HEK293T (cell line): ENCODE measurements around the gene ZFX.

Experiments used
- FOXK2 ChIP-seq: fragments of 450-650 bp; IDR thresholded peaks from 2 replicates; pipeline ENCODE4 v1.6.1; 2016; ENCODE audit warnings: mild to moderate bottlenecking
- FOXM1 ChIP-seq: fragments of 450-650 bp; IDR thresholded peaks from 2 replicates; pipeline ENCODE4 v1.6.1; 2017; ENCODE audit warnings: mild to moderate bottlenecking, borderline replicate concordance
- L3MBTL2 ChIP-seq: fragments of 450-650 bp; conservative IDR thresholded peaks from 2 replicates; pipeline ENCODE4 v1.6.1; 2016; ENCODE audit warnings: mild to moderate bottlenecking
- NFRKB ChIP-seq: fragments of 450-650 bp; IDR thresholded peaks from 2 replicates; pipeline ENCODE4 v1.6.1; 2016; ENCODE audit warnings: mild to moderate bottlenecking, moderate library complexity
- SP1 ChIP-seq: fragments of 450-650 bp; IDR thresholded peaks from 2 replicates; pipeline ENCODE4 v1.6.1; 2017
- SUZ12 ChIP-seq: fragments of 450-650 bp; IDR thresholded peaks from 2 replicates; pipeline ENCODE4 v1.6.1; 2016; ENCODE audit warnings: mild to moderate bottlenecking
- TARDBP ChIP-seq: fragments of 450-650 bp; IDR thresholded peaks from 2 replicates; pipeline ENCODE4 v1.6.1; 2016
- ZNF384 ChIP-seq: fragments of 450-650 bp; IDR thresholded peaks from 2 replicates; pipeline ENCODE4 v1.6.1; 2016

DNA sequence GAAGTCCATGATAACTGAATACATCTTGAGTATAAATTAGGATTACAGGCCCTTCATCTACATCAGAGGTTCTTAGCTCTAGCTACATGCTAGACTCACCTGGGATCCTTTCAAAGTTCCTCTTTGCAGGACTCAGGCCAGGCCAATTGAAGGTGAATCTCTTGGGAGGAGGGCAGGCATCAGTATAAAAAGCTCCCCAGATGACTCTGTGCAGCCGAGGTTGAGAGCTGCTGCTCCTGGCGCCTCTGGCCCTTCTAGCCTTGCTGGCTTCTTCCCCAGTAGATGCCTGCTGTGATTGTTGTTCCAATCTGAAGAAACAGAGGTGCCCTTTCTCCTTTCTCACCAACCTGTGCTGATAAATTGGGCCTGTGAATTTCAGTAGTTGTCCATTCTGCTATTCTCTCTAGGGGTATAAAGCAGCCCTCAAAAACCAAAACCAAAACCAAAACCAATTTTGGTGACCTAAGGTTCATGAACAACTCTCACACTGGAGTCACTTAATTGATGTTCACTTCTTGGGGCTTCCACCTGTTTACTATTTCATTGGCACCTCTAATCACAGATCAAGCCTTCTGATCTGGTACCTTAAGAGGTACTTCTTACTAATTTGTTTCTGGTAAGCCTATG is 85.7 kb downstream of the ZFX start:
- no peak for TF ChIP-seq TARDBP
- TF ChIP-seq SUZ12, result no peak
- no peak for TF ChIP-seq FOXM1
- no peak for TF ChIP-seq SP1
- TF ChIP-seq L3MBTL2, result no peak
- no peak for TF ChIP-seq ZNF384
- TF ChIP-seq FOXK2, result no peak
- no peak for TF ChIP-seq NFRKB
